ENCODE data around the gene PITPNB.

PITPNB gene

GRCh38 chr22:27804470-27805297 is 114.4 kb downstream of the PITPNB start:
- H3K27ac ChIP-seq = no peak overlapping the region; the same call in 1 of the 2 replicates
- TF ChIP-seq CTCF (conservative IDR thresholded peaks at IDR 0.05) = peak; percentile 83

GRCh38 chr22:27803841-27804415 is 115.1 kb downstream of the PITPNB start:
- TF ChIP-seq CTCF (conservative IDR thresholded peaks at IDR 0.05) = no peak
- no peak overlapping the region for H3K27ac ChIP-seq

- no peak overlapping the region for H3K27ac ChIP-seq
- TF ChIP-seq CTCF (conservative IDR thresholded peaks at IDR 0.05) = no peak
Observed at GRCh38 chr22:27802346-27803073, 116.5 kb downstream of the PITPNB start.
